ENCODE data around the gene SMIM38. TPM values are rescaled to one million over a fixed set of nuclear protein-coding genes. Genes with fewer than 3 reads are reported as not detected.

SMIM38 gene
- total RNA-seq, 1 donor from 2014 or later, result not detected

GRCh38 chr11:69157822-69158231, 2.1 kb downstream of the SMIM38 start:
- no peaks in the 10 kb centered on the region for H3K27me3 ChIP-seq (ENCODE audit: insufficient read depth, low read length)
- H3K27ac ChIP-seq (ENCODE audit: low read depth, low read length), result peak overlapping the region; percentile 27
- H3K36me3 ChIP-seq (ENCODE audit: insufficient read depth, low read length), result no peaks in the 10 kb centered on the region
- Mint-ChIP-seq H3K36me3 (ENCODE audit: low read depth, unreplicated experiment) (no peaks in the 10 kb centered on the region), H3K27me3 (ENCODE audit: low read depth, unreplicated experiment) (peaks cover 48% of the 10 kb centered on the region), H3K27ac (ENCODE audit: unreplicated experiment) (no peak overlapping the region), H3K4me3 (ENCODE audit: unreplicated experiment) (no peak overlapping the region), H3K4me1 (ENCODE audit: low read depth, unreplicated experiment) (peaks cover 2% of the 10 kb centered on the region), H3K9me3 (ENCODE audit: unreplicated experiment) (peaks cover 4% of the 10 kb centered on the region)
- FAIRE-seq (no peak), DNase-seq (ENCODE audit: low read depth) (no peak)
- H3K4me3 ChIP-seq (ENCODE audit: insufficient read depth, low read depth, low read length), result no peak overlapping the region
- no peaks in the 10 kb centered on the region for H4K20me1 ChIP-seq (ENCODE audit: insufficient read depth, low read length)
- H3K4me2 ChIP-seq (ENCODE audit: low read length), result peak overlapping the region; percentile 71
- H3K4me1 ChIP-seq (ENCODE audit: insufficient read depth, low read length), result peaks cover 29% of the 10 kb centered on the region
- peak overlapping the region; percentile 82 for H2AFZ ChIP-seq (ENCODE audit: low read depth, low read length)
- H3K9ac ChIP-seq (ENCODE audit: low read length), result peak overlapping the region; percentile 70
- H3K9me3 ChIP-seq (ENCODE audit: insufficient read depth, low read depth, low read length), result no peaks in the 10 kb centered on the region
- TF ChIP-seq EZH2 (IDR thresholded peaks at IDR 0.05; ENCODE audit: insufficient read depth, low read length) (no peak), CTCF (IDR thresholded peaks at IDR 0.05; ENCODE audit: insufficient read depth, low read depth, low read length) (no peak)
- no peaks in the 10 kb centered on the region for H3K79me2 ChIP-seq (ENCODE audit: insufficient read depth, low read length)

GRCh38 chr11:69158301-69159149, 2.8 kb downstream of the SMIM38 start:
- TF ChIP-seq EZH2 (IDR thresholded peaks at IDR 0.05; ENCODE audit: insufficient read depth, low read length), result no peak
- Mint-ChIP-seq H3K4me3 (ENCODE audit: unreplicated experiment) (no peak overlapping the region), H3K27ac (ENCODE audit: unreplicated experiment) (no peak overlapping the region), H3K27me3 (ENCODE audit: low read depth, unreplicated experiment) (peaks cover 43% of the 10 kb centered on the region), H3K9me3 (ENCODE audit: unreplicated experiment) (peaks cover 7% of the 10 kb centered on the region), H3K36me3 (ENCODE audit: low read depth, unreplicated experiment) (no peaks in the 10 kb centered on the region), H3K4me1 (ENCODE audit: low read depth, unreplicated experiment) (no peaks in the 10 kb centered on the region)
- Histone ChIP-seq H3K36me3 (ENCODE audit: insufficient read depth, low read length) (no peaks in the 10 kb centered on the region), H3K79me2 (ENCODE audit: insufficient read depth, low read length) (no peaks in the 10 kb centered on the region), H3K4me3 (ENCODE audit: insufficient read depth, low read depth, low read length) (no peak overlapping the region), H3K9ac (ENCODE audit: low read length) (no peak overlapping the region), H2AFZ (ENCODE audit: low read depth, low read length) (no peak overlapping the region), H3K27me3 (ENCODE audit: insufficient read depth, low read length) (no peaks in the 10 kb centered on the region), H3K4me2 (ENCODE audit: low read length) (no peak overlapping the region), H3K9me3 (ENCODE audit: insufficient read depth, low read depth, low read length) (no peaks in the 10 kb centered on the region), H3K27ac (ENCODE audit: low read depth, low read length) (no peak overlapping the region), H3K4me1 (ENCODE audit: insufficient read depth, low read length) (peaks cover 22% of the 10 kb centered on the region), H4K20me1 (ENCODE audit: insufficient read depth, low read length) (no peaks in the 10 kb centered on the region)
- FAIRE-seq, result no peak
- no peak for DNase-seq (ENCODE audit: low read depth)

- Mint-ChIP-seq H3K9me3 (ENCODE audit: unreplicated experiment) (peaks cover 13% of the 10 kb centered on the region), H3K27me3 (ENCODE audit: low read depth, unreplicated experiment) (peaks cover 43% of the 10 kb centered on the region), H3K4me1 (ENCODE audit: low read depth, unreplicated experiment) (no peaks in the 10 kb centered on the region), H3K36me3 (ENCODE audit: low read depth, unreplicated experiment) (no peaks in the 10 kb centered on the region), H3K4me3 (ENCODE audit: unreplicated experiment) (no peak overlapping the region), H3K27ac (ENCODE audit: unreplicated experiment) (no peak overlapping the region)
- Histone ChIP-seq H3K4me1 (ENCODE audit: insufficient read depth, low read length) (peaks cover 15% of the 10 kb centered on the region), H3K27ac (ENCODE audit: low read depth, low read length) (no peak overlapping the region), H3K79me2 (ENCODE audit: insufficient read depth, low read length) (no peaks in the 10 kb centered on the region), H2AFZ (ENCODE audit: low read depth, low read length) (no peak overlapping the region), H3K9ac (ENCODE audit: low read length) (no peak overlapping the region), H3K9me3 (ENCODE audit: insufficient read depth, low read depth, low read length) (no peaks in the 10 kb centered on the region), H3K36me3 (ENCODE audit: insufficient read depth, low read length) (no peaks in the 10 kb centered on the region), H3K4me3 (ENCODE audit: insufficient read depth, low read depth, low read length) (no peak overlapping the region), H4K20me1 (ENCODE audit: insufficient read depth, low read length) (no peaks in the 10 kb centered on the region), H3K4me2 (ENCODE audit: low read length) (no peak overlapping the region), H3K27me3 (ENCODE audit: insufficient read depth, low read length) (no peaks in the 10 kb centered on the region)
- TF ChIP-seq EZH2 (IDR thresholded peaks at IDR 0.05; ENCODE audit: insufficient read depth, low read length), result no peak
- TF ChIP-seq CTCF (IDR thresholded peaks at IDR 0.05; ENCODE audit: insufficient read depth, low read depth, low read length), result no peak
- no peak for DNase-seq (ENCODE audit: low read depth)
- FAIRE-seq, result no peak
Measured at GRCh38 chr11:69159150-69159852, 3.6 kb downstream of the SMIM38 start.
